Measurements from ENCODE around the gene CYB5RL. TPM values are rescaled to one million over a fixed set of nuclear protein-coding genes. Genes with fewer than 3 reads are reported as not detected.
"Not testable (repeated sequence)": the region's sequence is repeated elsewhere in the genome, so short reads cannot be mapped to it uniquely, and the experiment has no call there.

The CYB5RL gene
- total RNA-seq, 2 donors from 2014 or later, result 2.0 to 3.5 TPM

- Histone ChIP-seq H3K4me3 (no peak overlapping the region), H3K27ac (no peak overlapping the region), H3K9me3 (no peaks in the 10 kb centered on the region), H3K36me3 (peaks cover 39% of the 10 kb centered on the region), H3K27me3 (no peaks in the 10 kb centered on the region), H3K4me1 (no peaks in the 10 kb centered on the region)
- no peak for TF ChIP-seq CTCF (IDR thresholded peaks at IDR 0.05)
- no peak for DNase-seq (ENCODE audit: low spot score)
Observed at GRCh38 chr1:54238353-54239034, 38.7 kb upstream of the CYB5RL start.

DNA sequence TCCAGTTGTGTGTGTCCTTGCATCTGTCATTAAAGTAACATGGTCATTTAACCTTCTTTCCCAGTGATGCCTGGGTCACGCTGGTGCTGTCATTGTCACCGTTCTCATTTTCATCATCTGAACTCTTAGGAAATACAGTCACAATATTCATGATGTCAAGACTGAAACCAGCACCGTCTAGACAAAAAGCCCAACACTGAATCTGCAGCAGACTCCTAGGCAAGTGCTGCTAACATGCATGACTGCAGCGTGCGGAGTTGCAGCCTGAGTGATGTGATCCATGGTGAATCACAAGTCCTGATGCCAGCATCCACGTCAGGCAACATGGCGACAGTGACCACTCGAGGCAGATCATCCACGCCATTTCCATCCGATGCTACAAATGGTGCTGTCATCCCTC lies 37.8 kb upstream of the CYB5RL start:
- Histone ChIP-seq H3K27me3 (no peaks in the 10 kb centered on the region), H3K4me1 (no peaks in the 10 kb centered on the region), H3K9me3 (no peaks in the 10 kb centered on the region), H3K27ac (no peak overlapping the region), H3K36me3 (peaks cover 34% of the 10 kb centered on the region), H3K4me3 (no peak overlapping the region)
- no peak for TF ChIP-seq CTCF (IDR thresholded peaks at IDR 0.05)
- no peak for DNase-seq (ENCODE audit: low spot score)

GRCh38 chr1:54234284-54234683 lies 34.5 kb upstream of the CYB5RL start:
- Histone ChIP-seq H3K4me3 (no peak overlapping the region), H3K27me3 (no peaks in the 10 kb centered on the region), H3K27ac (no peak overlapping the region), H3K9me3 (no peaks in the 10 kb centered on the region), H3K36me3 (peaks cover 26% of the 10 kb centered on the region), H3K4me1 (peaks cover 0 to 7% of the 10 kb centered on the region in 2 donors)
- TF ChIP-seq CTCF (IDR thresholded peaks at IDR 0.05), result no peak
- DNase-seq (ENCODE audit: low spot score), result no peak

GRCh38 chr1:54233196-54233595 lies 33.4 kb upstream of the CYB5RL start:
- H3K9me3 ChIP-seq; DNase-seq (ENCODE audit: low spot score); H3K27me3 ChIP-seq; H3K27ac ChIP-seq; H3K4me3 ChIP-seq: not testable (repeated sequence)
- peaks cover 0 to 11% of the 10 kb centered on the region in 2 donors for H3K4me1 ChIP-seq
- peaks cover 21% of the 10 kb centered on the region for H3K36me3 ChIP-seq

DNA sequence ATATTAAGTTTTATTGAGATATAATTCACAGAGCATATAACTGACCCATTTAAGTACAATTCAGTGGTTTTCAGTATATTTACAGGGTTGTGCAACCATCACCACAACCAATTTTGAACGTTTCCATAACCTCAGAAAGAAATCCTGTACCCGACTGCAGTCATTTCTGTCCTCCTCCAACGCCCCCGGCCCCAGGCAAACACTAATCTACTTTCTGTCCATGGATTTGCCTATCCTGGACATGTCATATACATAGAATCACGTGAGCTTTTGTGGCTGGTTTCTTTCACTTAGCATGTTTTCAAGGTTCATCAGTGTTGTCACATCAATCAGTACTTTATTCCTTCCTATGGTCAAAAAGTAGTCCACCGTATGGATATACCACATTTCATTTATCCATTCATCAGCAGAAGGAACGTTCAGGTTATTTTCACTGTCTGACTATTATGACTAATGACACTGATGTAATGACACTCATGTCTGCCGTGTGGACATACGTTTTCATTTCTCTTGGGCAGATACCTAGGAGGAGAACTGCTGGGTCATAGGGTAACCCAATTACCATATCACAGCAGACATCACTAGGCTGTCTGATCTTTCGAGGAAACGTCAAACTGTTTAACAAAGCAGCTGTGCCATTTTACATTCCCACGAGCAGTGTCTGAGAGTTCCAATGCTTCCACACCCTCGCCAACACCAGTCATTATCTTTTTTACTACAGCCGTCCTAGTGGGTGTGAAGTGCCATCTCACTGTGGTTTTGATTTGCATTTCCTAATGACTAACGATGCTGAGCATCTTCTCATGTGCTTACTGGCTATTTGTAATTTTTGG lies 30.9 kb upstream of the CYB5RL start:
- H3K27ac ChIP-seq, result no peak overlapping the region
- no peak for DNase-seq (ENCODE audit: low spot score)
- no peak for TF ChIP-seq CTCF (IDR thresholded peaks at IDR 0.05)
- peaks cover 0 to 19% of the 10 kb centered on the region in 2 donors for H3K4me1 ChIP-seq
- H3K36me3 ChIP-seq, result no peaks in the 10 kb centered on the region
- no peaks in the 10 kb centered on the region for H3K9me3 ChIP-seq
- no peak overlapping the region for H3K4me3 ChIP-seq
- H3K27me3 ChIP-seq, result no peaks in the 10 kb centered on the region

DNA sequence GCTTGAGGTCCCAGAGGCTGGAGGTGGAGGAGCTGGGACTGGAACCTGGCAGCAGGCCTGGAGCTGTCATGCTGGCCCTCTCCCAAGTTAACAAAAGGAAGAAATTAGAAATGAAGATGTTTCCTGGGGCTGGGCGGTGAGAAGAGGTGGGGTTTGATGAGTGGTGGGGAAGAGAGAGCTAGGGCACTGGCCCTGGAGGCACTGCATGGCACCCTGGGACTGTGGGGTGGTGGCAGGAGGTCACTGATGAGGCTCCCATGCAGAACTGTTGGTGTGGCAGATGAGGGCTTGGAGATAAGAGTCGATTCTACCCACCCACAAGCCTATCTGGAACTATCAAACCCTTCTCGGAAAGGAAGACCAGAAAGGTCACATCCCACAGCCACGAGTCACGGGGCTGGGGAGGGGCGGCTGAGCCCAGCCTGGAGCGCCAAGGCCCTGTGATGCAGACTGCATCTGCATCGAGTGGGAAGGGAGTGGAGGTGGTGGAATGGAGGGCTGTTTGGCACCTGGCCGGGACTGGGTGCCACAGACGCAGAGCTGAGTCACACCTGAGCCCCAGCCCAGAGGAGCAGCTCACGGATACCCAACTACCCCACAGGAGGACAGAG lies 29.6 kb upstream of the CYB5RL start:
- TF ChIP-seq CTCF (IDR thresholded peaks at IDR 0.05), result no peak
- no peak overlapping the region for H3K4me3 ChIP-seq
- H3K27me3 ChIP-seq, result no peaks in the 10 kb centered on the region
- no peak for DNase-seq (ENCODE audit: low spot score)
- H3K36me3 ChIP-seq, result no peaks in the 10 kb centered on the region
- no peak overlapping the region for H3K27ac ChIP-seq
- no peaks in the 10 kb centered on the region for H3K9me3 ChIP-seq
- H3K4me1 ChIP-seq, result peaks cover 0 to 19% of the 10 kb centered on the region in 2 donors

All from right atrium auricular region (tissue), 2 donors.